Embryonic facial prominence (tissue), 1 donor: Measurements from ENCODE around the gene SLC35D2.
A peak's percentile ranks its signal among the peaks of the same experiment; 100 is the strongest.

ENCODE experiments used
- DNase-seq: peaks from one replicate; pipeline ENCODE4 v3.0.0-alpha.2; 2016; ENCODE audit errors: extremely low spot score

Gene SLC35D2

GRCh38 chr9:96383165-96383942, at the start of gene SLC35D2:
SLC35D2 (minus strand) TSS chr9:96383711; CDS start chr9:96383634, 77 bp downstream.
- no peak for DNase-seq

- DNase-seq: no peak
These were observed 46.9 kb upstream of the SLC35D2 start for GRCh38 chr9:96430377-96430776.

GRCh38 chr9:96429732-96430131, 46.2 kb upstream of the SLC35D2 start:
- no peak for DNase-seq

- DNase-seq: no peak
These were observed 42.1 kb upstream of the SLC35D2 start for GRCh38 chr9:96425500-96426169.

GRCh38 chr9:96423985-96424336, 40.5 kb upstream of the SLC35D2 start:
- no peak for DNase-seq

GRCh38 chr9:96423322-96423984, 39.9 kb upstream of the SLC35D2 start:
- DNase-seq: no peak

- DNase-seq: no peak
These were observed 37.1 kb upstream of the SLC35D2 start for GRCh38 chr9:96420468-96421219.

- DNase-seq: no peak
These were observed 36.1 kb upstream of the SLC35D2 start for GRCh38 chr9:96419691-96419969.

GRCh38 chr9:96418920-96419690, 35.6 kb upstream of the SLC35D2 start:
- peak; percentile 35 for DNase-seq

- peak; percentile 93 for DNase-seq
These were observed 34.8 kb upstream of the SLC35D2 start, which contains the start of gene ZNF367 for GRCh38 chr9:96418083-96418919. ZNF367 (minus strand) TSS chr9:96418370; CDS start chr9:96418032, 338 bp downstream.

- no peak for DNase-seq
These were observed 34.2 kb upstream of the SLC35D2 start for GRCh38 chr9:96417661-96418082.

GRCh38 chr9:96417051-96417586, 33.6 kb upstream of the SLC35D2 start:
- peak; percentile 46 for DNase-seq

GRCh38 chr9:96413302-96414221, 30.1 kb upstream of the SLC35D2 start:
- DNase-seq: no peak

GRCh38 chr9:96412174-96412913, 28.8 kb upstream of the SLC35D2 start:
- no peak for DNase-seq

- DNase-seq: no peak
These were observed 27.8 kb upstream of the SLC35D2 start for GRCh38 chr9:96411129-96411838.

GRCh38 chr9:96408409-96409280, 25.1 kb upstream of the SLC35D2 start:
- no peak for DNase-seq
